Nephron progenitor cell (in vitro differentiated cells): ENCODE results near the gene CAPN1.

Experiments
- DNase-seq: peaks from one replicate; pipeline ENCODE4 v3.0.0; 2021
- H3K27ac Mint-ChIP-seq: 2 replicates; pipeline ENCODE4 v1.8.0; 2021; ENCODE audit warnings: mild to moderate bottlenecking, moderate library complexity, mixed read lengths
- H3K27me3 Mint-ChIP-seq: 2 replicates; pipeline ENCODE4 v1.8.0; 2021; ENCODE audit warnings: mild to moderate bottlenecking, low read depth, mixed read lengths; ENCODE audit not compliant: poor library complexity
- H3K36me3 Mint-ChIP-seq: 2 replicates; pipeline ENCODE4 v1.8.0; 2021; ENCODE audit warnings: low read depth, mixed read lengths
- H3K4me1 Mint-ChIP-seq: 2 replicates; pipeline ENCODE4 v1.8.0; 2021; ENCODE audit warnings: mixed read lengths
- H3K4me3 Mint-ChIP-seq: 2 replicates; pipeline ENCODE4 v1.8.0; 2021; ENCODE audit warnings: mild to moderate bottlenecking, moderate library complexity, mixed read lengths
- H3K9me3 Mint-ChIP-seq: 2 replicates; pipeline ENCODE4 v1.8.0; 2021; ENCODE audit warnings: mild to moderate bottlenecking, moderate library complexity, mixed read lengths
- CTCF ChIP-seq: fragments of 200-600 bp; sonication (generic); IDR thresholded peaks from 2 replicates; pipeline ENCODE4 v1.5.0; 2021; ENCODE audit warnings: antibody characterized with exemption

CAPN1 gene

GRCh38 chr11:65180877-65181568 lies 705 bp upstream of the CAPN1 start:
- TF ChIP-seq CTCF: peak; percentile 67
- Mint-ChIP-seq H3K27ac (no peak overlapping the region), H3K4me1 (peaks cover 24% of the 10 kb centered on the region), H3K4me3 (peak overlapping the region; percentile 83), H3K27me3 (peaks cover 22% of the 10 kb centered on the region), H3K36me3 (no peaks in the 10 kb centered on the region), H3K9me3 (no peaks in the 10 kb centered on the region)
- DNase-seq: peak; percentile 90

- H3K27me3 Mint-ChIP-seq: peaks cover 19% of the 10 kb centered on the region
- TF ChIP-seq CTCF: no peak
- peaks cover 6% of the 10 kb centered on the region for H3K36me3 Mint-ChIP-seq
- H3K4me3 Mint-ChIP-seq: peak overlapping the region; percentile 87
- H3K4me1 Mint-ChIP-seq: peaks cover 24% of the 10 kb centered on the region
- DNase-seq: no peak
- H3K27ac Mint-ChIP-seq: no peak overlapping the region
- H3K9me3 Mint-ChIP-seq: no peaks in the 10 kb centered on the region
Measured at GRCh38 chr11:65182258-65183170, 786 bp downstream of the CAPN1 start.

- Mint-ChIP-seq H3K9me3 (no peaks in the 10 kb centered on the region), H3K4me1 (peaks cover 24% of the 10 kb centered on the region), H3K27me3 (peaks cover 15% of the 10 kb centered on the region), H3K4me3 (peak overlapping the region; percentile 66), H3K36me3 (peaks cover 6% of the 10 kb centered on the region), H3K27ac (no peak overlapping the region)
- no peak for DNase-seq
- no peak for TF ChIP-seq CTCF
Measured at GRCh38 chr11:65183201-65183891, 1.6 kb downstream of the CAPN1 start.

GRCh38 chr11:65184146-65184545 lies 2.4 kb downstream of the CAPN1 start:
- Mint-ChIP-seq H3K9me3 (no peaks in the 10 kb centered on the region), H3K4me3 (peak overlapping the region; percentile 66), H3K27ac (no peak overlapping the region), H3K27me3 (peaks cover 10% of the 10 kb centered on the region), H3K4me1 (peaks cover 24% of the 10 kb centered on the region), H3K36me3 (peaks cover 7% of the 10 kb centered on the region)
- no peak for TF ChIP-seq CTCF
- DNase-seq: peak; percentile 49

GRCh38 chr11:65185171-65185570 lies 3.4 kb downstream of the CAPN1 start:
- H3K36me3 Mint-ChIP-seq: peaks cover 17% of the 10 kb centered on the region
- no peak overlapping the region for H3K4me3 Mint-ChIP-seq
- peaks cover under 1% of the 10 kb centered on the region for H3K27me3 Mint-ChIP-seq
- no peak overlapping the region for H3K27ac Mint-ChIP-seq
- no peaks in the 10 kb centered on the region for H3K9me3 Mint-ChIP-seq
- H3K4me1 Mint-ChIP-seq: peaks cover 28% of the 10 kb centered on the region
- no peak for TF ChIP-seq CTCF
- DNase-seq: no peak
